GM12873 (cell line): ENCODE data around the gene IFNA2.

Experiments
- CTCF ChIP-seq: IDR thresholded peaks from 2 replicates; pipeline ENCODE4 v1.5.1; 2012; ENCODE audit warnings: low read depth, mild to moderate bottlenecking, moderate library complexity, low read length, control low read depth; ENCODE audit not compliant: insufficient read depth; ENCODE audit errors: missing control alignments

The IFNA2 gene

GRCh38 chr9:21362287-21362686 is 22.9 kb downstream of the IFNA2 start:
- no peak for TF ChIP-seq CTCF

- no peak for TF ChIP-seq CTCF
These were observed 27.4 kb downstream of the IFNA2 start for GRCh38 chr9:21357479-21358460.

- TF ChIP-seq CTCF: no peak
These were observed 34.4 kb downstream of the IFNA2 start, which contains the start of gene IFNA6 for GRCh38 chr9:21350787-21351186. TSS of gene IFNA6 (minus strand) at chr9:21350887. CDS start at chr9:21350887, 0 bp downstream.

GRCh38 chr9:21348430-21348970 is 36.7 kb downstream of the IFNA2 start:
- TF ChIP-seq CTCF: no peak

GRCh38 chr9:21340735-21341134 is 44.5 kb downstream of the IFNA2 start:
- TF ChIP-seq CTCF: no peak

- no peak for TF ChIP-seq CTCF
These were observed 48.7 kb downstream of the IFNA2 start for GRCh38 chr9:21336457-21336856.
